ENCODE results near the gene SCAI.
"Not testable (repeated sequence)": the region's sequence is repeated elsewhere in the genome, so short reads cannot be mapped to it uniquely, and the experiment has no call there.

Gene SCAI

GRCh38 chr9:125028041-125028440 lies 115.3 kb downstream of the SCAI start:
- no peak for TF ChIP-seq CTCF (IDR thresholded peaks at IDR 0.05; ENCODE audit: control insufficient read depth, insufficient read depth, low read depth, low read length, missing control alignments)
- H3K4me3 ChIP-seq (ENCODE audit: control insufficient read depth, low read depth, low read length) = no peak overlapping the region
- no peak for DNase-seq (ENCODE audit: low read depth)

- no peak for TF ChIP-seq CTCF (IDR thresholded peaks at IDR 0.05; ENCODE audit: control insufficient read depth, insufficient read depth, low read depth, low read length, missing control alignments)
- DNase-seq (ENCODE audit: low read depth) = no peak
- no peak overlapping the region for H3K4me3 ChIP-seq (ENCODE audit: control insufficient read depth, low read depth, low read length)
These were observed 118.4 kb downstream of the SCAI start for GRCh38 chr9:125024917-125025316.

GRCh38 chr9:125021069-125021468 lies 122.3 kb downstream of the SCAI start:
- TF ChIP-seq CTCF (IDR thresholded peaks at IDR 0.05; ENCODE audit: control insufficient read depth, insufficient read depth, low read depth, low read length, missing control alignments) = no peak
- no peak overlapping the region for H3K4me3 ChIP-seq (ENCODE audit: control insufficient read depth, low read depth, low read length)

GRCh38 chr9:125015655-125016054 lies 127.7 kb downstream of the SCAI start:
- not testable (repeated sequence) for H3K4me3 ChIP-seq (ENCODE audit: control insufficient read depth, low read depth, low read length); DNase-seq (ENCODE audit: low read depth)

More at GRCh38 chr9:125021069-125021468, 122.3 kb downstream of the SCAI start:
- no peak for DNase-seq (ENCODE audit: low read depth)

GRCh38 chr9:125012013-125012412 lies 131.3 kb downstream of the SCAI start:
- H3K4me3 ChIP-seq (ENCODE audit: control insufficient read depth, low read depth, low read length); DNase-seq (ENCODE audit: low read depth): not testable (repeated sequence)

GRCh38 chr9:125008599-125008998 lies 134.7 kb downstream of the SCAI start:
- no peak for TF ChIP-seq CTCF (IDR thresholded peaks at IDR 0.05; ENCODE audit: control insufficient read depth, insufficient read depth, low read depth, low read length, missing control alignments)
- H3K4me3 ChIP-seq (ENCODE audit: control insufficient read depth, low read depth, low read length) = no peak overlapping the region
- no peak for DNase-seq (ENCODE audit: low read depth)

GRCh38 chr9:125003332-125003731 lies 140.0 kb downstream of the SCAI start:
- DNase-seq (ENCODE audit: low read depth) = no peak
- TF ChIP-seq CTCF (IDR thresholded peaks at IDR 0.05; ENCODE audit: control insufficient read depth, insufficient read depth, low read depth, low read length, missing control alignments) = no peak
- H3K4me3 ChIP-seq (ENCODE audit: control insufficient read depth, low read depth, low read length) = no peak overlapping the region

GRCh38 chr9:124983698-124984097 lies 159.6 kb downstream of the SCAI start:
- H3K4me3 ChIP-seq (ENCODE audit: control insufficient read depth, low read depth, low read length) = no peak overlapping the region
- no peak for TF ChIP-seq CTCF (IDR thresholded peaks at IDR 0.05; ENCODE audit: control insufficient read depth, insufficient read depth, low read depth, low read length, missing control alignments)
- DNase-seq (ENCODE audit: low read depth) = no peak

All from AG09309 (cell line).